Activated CD8-positive, alpha-beta memory T cell treated with anti-CD3 and anti-CD28 coated beads, Interleukin-2, amount 50 U/mL, for 4 hours (primary cell): Measurements from ENCODE around the gene NRAS.

Source experiments
- DNase-seq: peaks from one replicate; pipeline ENCODE4 v3.0.0-alpha.2; 2020

Gene NRAS

DNA sequence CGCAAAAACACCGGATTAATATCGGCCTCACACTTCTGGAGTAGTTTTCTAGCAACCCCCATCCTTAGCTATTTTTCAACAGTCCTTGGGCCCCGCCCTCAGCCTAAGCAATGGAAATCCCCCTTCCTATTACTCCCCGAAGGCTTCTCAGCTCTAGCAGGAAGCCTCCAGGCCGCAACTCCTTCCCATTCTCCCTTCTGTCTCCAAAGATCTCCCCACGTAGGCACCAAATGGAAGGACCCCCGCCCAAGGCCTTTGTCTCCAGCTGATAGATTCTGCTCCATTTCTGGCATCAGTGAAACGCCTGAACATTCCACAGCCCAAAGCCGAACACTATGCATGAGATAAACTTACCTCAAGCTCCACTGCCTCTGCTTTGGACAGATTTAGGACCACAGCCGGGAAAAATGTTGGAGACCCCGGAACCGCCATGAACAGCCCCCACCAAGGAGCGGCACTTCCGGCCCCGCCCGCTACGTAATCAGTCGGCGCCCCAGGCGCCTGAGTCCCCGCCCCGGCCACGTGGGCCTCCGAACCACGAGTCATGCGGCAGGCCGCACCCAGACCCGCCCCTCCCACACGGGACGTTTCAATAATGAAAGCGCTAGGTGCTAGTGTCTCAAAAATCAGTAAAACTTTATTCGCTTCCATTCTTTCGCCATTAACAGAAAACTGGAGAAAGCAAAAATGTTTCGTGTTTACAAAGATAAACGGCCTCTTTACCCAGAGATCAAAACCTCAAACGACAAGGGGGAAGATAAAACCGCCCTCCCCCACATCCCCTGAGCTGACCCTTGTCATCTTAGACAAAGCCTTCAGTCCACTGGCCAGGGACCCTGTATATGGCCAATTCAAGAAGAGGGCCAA lies at the start of gene NRAS:
Gene NRAS, minus strand, starts transcription at position 468 of the 867 bp plus-strand sequence. CDS start 611 bp downstream, outside the sequence.
- peak; percentile 97 for DNase-seq

DNA sequence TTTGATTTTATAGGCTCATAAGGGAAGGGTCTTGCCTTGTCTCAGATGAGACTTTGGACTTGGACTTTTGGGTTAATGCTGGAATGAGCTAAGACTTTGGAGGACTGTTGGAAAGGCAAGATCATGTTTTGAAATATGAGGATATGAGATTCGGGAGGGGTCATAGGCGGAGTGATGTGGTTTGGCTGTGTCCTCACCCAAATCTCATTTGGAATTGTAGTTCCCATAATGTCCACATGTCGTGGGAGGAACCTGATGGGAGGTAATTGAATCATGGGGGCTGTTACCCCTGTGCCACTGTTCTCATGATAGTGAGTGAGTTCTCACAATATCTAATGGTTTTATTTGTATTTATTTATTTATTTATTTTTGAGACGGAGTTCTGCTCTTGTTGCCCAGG lies 48.1 kb upstream of the NRAS start:
- no peak for DNase-seq

DNA sequence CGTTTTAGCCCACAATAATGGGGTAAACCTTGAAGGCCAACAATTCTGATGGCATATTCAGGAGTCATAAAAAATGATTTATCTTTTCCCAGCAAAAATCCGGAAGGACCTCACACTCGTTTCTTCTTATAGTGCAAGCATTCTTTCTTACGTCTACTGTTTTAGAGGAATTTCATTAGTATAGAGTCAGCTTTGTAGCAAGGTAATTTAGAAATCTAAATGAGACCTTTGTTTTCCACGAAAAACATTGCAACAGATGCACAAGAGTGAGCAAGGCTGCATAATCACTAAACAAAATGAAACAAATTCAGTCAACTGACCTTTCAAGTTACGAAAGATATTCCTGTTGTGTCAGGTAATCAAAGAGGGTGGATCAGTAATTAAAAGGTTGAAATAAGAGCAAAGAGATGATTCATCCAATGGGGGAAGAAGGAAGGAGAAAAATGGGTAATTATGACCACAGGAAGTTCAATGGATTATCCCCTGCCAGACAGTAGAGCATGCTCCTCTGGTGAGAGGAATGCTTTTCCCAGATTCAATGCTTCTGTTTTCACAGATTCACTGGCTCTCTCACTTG lies 41.8 kb upstream of the NRAS start:
- DNase-seq: no peak

DNA sequence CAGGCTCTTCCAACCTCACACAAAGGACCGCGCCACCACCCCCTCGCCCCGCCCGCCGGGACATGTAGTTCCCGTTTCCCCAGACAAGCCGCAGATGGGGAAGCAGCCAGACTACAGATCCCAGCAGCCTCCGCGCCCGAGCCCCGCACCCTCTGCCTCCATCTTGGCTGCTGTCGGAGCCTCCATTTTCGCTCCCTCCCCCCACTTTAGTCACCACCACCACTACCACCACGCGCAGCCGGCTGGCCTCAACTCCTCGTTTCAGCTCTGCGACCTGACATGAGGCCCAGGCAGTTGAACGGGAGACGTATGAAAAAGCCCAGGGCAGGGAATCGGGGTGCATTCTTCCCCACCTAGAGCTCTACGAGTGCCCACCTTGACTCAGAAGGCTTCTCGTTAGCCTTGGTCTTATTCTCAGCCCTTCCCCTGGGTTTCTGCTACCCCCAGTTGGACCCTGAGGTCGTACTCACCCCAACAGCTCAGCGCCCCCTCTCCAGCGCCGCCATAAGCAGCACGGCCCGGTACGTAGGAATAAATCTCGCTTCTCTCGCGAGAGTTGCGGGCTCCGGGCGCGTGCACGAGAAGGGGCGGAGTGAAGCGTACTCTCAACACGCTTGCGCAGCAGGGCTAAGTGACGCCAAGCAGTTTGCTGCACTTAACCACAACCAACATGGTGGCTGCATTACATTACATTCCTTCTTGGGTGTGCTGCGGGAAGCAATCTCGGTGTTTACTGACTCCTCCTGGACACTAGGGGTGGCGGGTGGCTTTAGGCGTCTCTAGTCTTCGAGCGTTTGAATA lies 41.1 kb upstream of the NRAS start, which contains the start of gene CSDE1:
Gene CSDE1, minus strand, starts transcription at position 530 of the 801 bp plus-strand sequence. CDS start 18,094 bp downstream, outside the sequence.
- peak; percentile 97 for DNase-seq

DNA sequence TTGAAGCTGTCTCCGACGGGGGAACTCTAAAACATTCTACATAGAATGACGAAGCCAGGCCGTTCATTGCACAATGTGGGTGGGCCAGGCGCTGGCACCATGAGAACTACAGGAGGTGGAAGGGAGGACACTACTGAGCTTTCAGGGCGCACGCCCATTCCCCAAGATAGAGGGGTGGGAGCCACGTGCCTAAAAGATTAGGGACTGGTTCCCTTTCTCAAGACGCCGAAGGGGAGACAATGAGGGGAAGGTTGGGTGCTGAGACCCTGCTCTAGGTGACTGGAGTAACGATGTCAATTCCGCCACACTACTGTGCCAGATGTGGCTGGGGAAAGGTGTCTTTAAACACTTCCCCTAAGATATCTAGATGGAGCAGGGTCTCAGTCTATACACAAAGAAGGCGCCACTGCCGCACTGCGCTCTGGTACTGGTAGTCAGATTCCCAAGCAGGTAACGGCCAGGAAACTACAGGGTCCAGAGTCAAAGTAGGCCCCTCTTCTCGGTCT lies 40.4 kb upstream of the NRAS start:
- DNase-seq: no peak

DNA sequence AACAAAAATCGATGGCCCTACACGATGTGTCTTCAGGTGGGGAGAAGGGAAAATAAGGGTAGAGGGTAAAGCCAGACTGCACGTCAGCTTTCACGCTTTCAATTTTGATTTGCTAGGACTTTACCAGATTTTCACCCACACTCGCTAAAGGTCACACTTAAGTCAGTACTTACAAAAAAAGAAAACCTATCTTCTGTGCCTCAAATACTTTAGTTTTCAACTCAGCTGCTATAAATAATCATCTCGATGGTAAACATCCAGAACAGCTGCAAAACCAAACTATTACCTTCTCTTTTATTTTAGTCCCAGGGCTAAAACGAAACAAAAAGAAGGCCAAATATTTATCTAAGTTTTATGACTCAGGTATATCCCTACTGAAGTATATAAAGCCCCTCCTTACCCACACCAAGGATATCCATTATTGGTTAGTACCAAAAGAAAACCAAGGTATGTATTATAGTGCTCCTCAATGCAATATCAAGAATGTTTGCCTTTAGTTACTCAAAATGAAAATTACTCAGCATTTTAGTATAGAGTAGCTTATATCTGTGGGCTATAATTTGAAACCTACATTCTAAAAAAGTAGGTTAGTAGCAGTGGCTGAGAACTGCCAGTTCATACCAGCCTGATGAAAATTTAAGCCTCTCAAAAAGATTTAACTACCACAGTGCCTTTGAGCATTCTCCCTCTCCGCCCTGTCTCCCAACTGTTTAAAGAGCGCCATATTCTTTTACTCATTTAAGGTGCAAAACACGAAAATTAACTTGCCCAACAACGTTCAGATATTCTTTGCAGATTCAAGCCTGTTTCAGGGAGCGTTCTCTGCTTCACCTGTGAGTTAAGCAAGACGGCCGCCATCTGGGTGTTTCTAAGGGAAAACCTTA lies 39.7 kb upstream of the NRAS start:
- DNase-seq: no peak

DNA sequence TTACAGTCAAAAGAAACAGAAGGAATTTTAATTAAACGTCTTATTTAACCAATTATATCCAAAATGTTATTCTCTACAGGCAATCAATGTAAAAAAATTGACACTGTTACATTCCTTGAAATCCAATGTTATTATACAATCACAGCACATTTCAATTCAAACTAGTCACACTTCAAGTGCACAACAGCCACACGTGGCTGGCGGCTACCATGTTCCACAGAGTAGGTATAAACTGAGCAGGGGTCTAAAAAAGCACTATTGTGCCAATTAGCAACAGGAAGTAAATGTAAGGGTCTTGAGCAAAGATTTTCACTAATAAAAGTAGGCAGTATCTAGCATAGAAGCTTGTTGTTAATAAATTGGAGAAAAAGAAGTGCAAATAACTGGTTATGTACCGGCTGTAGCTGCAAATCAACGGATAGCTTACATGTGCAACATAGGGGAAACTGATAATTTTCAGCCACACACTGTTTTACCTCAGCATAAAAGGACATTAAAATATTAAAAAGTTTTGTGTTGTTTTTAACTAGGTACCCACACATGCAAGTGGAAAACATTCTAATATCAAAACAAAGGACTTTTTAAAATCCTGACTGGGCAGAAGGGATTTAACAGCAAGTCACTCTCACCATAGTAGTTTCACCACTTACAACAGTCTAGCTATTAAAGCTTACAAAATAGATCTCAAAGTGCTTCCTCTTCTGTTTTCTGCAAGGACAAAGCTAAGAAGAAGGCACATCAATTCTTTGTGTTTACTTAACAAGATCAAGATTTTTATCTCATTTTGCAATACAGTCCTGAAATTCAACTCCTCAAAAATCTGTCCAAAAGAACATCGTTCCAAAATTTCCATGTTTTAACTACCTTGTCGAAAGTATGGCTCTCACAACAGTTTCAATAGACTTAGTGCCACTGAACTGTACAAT lies 38.7 kb upstream of the NRAS start:
- DNase-seq: no peak

DNA sequence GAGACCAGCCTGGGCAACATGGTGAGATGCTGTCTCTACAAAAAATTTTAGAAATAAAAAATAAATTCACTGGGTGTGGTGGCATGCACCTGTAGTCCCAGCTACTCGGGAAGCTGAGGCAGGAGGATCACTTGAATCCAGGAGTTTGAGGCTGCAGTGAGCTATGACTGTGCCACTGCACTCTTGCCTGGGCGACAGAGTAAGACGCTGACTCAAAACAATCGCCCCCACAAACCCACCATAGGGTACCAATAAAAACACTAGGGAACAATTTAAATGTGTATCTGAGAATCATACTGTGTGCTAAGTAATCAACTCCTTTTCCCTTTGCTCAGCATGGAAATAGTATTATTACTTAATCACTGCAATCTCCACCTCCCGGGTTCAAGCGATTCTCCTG lies 37.1 kb upstream of the NRAS start:
- DNase-seq: peak; percentile 27

DNA sequence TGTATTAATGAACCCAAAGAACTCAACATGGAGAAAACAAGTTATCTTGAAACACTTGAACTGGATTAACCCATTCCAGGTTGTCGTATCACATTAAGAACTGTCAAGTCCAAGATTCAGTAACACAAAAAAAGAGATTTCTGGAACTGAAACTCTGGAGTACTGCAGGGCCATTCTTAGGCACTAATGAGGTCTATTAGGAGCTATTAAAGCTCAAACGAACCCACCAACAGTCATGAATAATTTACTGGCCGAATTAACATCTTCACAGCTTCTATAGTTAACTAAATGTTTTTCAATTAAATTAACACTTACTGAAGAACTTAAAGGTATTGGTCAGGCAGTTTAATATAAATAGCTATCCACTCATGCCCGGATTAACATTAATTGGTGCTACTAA lies 36.6 kb upstream of the NRAS start:
- DNase-seq: no peak

DNA sequence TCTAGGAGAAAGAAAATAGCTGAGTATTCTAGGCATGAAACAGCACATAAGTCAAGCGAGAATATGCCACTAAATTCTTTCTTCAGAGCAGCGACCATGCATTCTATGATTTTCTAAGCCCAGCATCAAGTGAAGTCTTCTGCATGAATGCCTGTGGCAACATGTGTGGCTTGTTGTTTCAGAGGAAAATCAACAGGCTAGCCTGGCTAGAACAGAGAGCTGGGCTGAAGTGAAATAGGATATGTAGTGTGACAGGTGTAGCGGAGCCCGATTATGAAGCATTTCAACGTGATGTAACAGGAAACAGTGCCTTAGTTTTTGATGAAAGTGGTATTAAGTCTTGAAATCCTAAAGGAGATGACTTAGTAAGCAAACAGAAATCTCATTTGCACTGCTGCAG lies 34.2 kb upstream of the NRAS start:
- DNase-seq: no peak

DNA sequence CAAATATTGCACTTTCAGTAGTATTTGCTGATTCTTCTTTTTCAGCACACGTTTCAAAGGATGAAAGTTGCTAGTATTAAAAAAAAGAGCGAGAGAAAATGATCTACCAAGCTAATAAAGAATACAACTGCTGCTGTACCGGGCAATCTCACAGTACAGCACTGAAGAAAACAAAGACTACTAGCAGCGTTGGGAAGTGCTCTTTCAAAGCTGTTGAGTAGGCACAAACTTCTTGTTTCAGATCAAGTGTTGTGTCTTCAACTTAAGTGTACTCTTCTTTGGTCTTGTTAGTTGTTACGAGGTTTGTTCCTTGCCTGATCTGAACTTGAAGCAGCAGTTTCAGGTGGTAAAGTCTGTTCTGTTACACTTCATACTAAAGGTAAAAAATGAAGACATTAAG lies 33.3 kb upstream of the NRAS start:
- DNase-seq: no peak

DNA sequence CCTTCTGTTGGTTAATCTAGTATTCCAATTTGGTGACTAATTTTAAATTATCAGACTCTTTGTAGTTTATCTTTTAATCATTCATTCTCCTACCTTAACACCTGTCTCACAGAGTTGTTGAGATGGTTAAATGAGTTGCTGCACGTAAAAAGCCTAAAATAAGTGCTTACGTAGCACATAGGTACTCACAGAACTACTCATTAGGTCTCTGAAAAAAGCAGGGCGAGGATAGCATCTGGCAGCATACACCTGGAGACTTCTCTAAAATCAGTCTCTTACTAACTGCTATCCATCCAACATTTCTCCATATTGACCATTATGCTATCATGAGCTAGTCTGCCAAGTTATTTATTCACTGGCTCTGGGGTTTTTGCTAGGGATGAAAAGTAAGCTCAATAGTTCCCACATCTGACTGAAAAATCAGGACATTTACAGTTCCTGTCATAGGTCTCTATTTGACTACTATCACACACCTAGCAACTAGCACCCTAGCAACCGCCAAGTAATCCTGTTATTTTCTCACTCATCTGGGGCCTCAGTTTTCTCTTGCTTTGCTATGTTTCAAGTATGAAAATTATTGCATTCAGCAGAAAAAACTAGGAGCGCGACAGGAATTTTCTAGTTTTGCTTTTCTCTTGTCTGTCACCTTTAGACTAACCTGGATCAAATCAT lies 30.0 kb upstream of the NRAS start:
- DNase-seq: no peak

DNA sequence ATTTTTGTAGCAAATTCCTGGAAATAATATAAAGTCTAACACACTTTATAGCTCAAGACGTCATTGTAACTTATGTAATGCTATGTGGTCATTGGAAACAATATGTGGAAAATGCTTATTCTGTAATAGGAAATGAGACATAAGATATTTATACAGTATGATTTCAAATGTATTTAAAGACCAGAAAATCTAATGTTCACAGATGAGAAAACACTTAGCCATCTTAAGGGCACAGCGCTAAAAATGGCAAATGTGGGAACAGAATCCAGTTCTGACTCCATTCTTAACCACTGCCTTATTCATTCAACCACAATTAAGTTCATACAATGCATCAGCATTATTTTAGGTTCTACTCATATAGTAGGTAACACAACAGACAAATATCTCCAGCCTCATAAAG lies 28.7 kb upstream of the NRAS start:
- DNase-seq: no peak

DNA sequence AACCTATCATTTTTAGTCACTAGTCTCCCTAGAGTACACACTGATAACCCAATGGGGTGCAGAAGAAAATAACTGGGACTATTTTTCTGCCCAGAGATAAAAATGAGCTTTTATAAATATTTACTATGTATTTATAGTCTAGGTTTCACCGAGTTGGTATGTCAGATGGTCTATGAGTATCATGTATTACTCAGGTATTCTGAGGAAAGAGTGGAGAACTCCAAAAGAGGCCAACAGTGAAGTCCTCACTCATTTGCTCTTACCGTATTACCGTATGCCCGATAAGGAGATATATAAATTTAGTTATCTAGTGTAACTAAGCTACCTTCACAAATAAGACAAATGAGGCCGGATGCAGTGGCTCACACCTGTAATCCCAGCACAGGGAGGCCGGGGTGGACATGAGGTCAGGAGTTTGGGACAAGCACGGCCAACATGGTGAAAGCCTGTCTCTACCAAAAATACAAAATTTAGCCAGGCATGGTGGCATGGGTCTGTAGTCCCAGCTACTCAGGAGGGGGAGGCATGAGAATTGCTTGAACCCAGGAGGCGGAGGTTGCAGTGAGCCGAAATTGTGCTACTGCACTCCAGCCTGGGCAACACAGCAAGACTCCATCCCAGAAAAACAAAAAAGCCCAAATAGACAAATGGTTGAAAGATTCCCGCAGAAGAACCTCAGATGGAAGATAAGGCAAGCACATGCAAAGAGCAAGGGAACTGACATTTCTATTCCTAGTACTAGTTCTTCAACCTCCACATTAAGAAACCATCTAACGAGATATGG lies 25.6 kb upstream of the NRAS start:
- DNase-seq: no peak

DNA sequence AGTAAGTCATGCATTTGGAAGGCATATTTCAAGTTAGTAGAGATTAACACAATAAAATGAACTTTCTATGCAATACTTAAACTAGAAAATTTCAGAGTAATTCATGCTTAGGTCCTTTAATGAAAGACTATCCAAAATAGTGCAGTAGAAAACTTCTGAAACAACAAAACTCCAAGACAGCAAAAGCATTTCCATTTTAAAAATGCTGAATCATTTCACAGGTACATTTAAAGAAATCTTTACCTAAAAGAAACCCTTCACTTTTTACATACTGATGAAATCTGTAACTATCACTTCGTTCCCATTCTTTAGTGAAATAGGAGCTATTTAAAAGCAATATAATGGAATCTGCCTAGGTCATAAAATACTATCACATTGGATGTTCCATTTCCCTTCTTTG lies 23.8 kb upstream of the NRAS start:
- DNase-seq: no peak

DNA sequence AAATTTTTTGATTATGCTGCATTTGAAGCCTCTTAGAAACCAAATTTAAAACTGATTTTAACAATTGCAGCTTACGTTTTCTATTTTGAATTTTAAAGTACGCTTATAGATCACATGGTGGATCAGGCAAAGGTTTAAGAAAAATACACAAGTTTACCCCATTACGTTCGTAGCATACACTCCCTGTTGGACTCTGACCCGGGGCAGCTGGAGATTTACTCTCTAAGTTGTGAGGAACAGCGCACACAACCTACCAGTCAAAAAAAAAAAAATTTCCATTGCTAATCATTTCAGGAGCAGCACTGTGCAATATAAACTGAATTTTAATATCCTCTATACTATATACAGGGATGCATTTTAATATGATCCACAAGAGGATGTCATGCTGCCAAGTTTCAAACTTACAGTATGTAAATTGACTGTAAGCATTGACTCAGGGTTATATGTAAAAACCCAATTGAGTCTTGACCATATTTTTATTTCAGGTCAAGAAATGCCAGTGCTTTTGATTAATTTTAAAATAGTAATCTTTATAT lies 20.8 kb upstream of the NRAS start:
- DNase-seq: no peak

DNA sequence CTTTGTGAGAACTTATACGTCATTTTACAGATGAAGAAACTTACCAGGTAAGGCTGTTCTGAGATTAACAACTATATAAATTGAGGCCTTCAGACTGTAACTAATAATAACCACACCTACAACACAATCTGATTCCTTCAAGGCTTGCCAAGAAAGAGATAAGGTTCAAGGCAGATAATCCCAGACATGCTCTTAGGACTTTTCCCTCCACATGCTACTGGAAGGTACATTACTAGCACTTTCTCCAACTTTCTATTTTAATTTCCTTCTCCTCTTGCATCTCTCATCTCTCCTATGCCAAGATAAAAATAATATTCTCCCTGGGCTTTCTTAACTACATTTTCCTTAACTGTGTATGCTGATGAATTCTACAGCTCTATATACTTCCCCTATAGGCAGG lies 18.9 kb upstream of the NRAS start:
- DNase-seq: no peak

DNA sequence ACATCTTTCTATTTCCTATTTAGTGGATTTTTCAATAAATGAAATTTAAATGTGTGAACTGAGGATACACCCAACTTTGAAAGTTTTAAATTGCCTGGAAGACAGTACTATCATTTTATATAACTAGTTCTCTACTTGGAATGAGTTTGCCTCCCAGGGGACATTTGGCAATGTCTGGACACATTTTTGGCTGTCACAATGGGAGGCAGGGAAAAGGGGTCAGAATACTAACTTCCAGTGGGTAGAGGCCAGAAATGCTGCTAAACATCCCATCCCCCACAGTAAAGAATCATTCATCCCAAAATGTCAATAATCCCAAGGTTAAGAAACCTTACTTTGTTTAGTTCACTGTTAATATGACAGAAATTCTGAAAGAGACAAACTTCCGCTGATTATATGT lies 13.2 kb upstream of the NRAS start:
- DNase-seq: no peak

DNA sequence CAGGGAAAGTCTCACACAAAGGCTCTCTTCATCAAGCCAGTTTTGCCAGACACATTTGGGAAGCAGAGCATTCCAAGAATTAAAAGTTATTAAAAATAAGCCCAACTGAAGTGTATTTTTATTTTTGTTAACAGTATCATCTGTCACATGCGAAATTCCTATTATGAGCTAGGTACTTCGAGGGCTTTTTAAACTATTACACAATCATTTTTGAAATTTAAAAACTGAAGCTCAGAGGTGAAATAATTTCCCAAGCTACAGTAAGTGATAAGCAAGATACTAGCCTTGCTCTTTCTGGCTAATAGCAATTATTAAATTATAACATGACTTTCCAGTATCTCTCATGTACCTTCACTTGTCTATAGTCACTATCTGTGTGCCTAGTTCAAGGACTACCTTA lies 12.0 kb upstream of the NRAS start:
- DNase-seq: no peak

DNA sequence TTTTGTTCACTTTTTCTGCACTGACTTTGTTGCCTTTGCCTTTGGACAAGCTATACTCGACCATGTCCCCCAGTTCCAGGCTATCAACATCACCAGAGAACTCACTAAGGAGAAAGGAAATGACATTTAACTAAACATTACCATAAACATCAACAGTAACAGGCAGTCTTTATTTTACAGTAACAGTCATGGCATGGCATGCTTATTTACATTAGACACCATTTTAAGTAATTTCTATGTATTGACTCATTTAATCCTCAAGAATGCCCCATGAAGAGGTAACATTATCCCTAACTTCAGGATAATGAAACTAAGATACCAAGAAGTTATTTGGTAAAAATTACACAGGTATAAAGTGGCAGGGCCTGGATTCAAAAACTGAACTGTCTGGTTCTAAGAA lies 8.7 kb upstream of the NRAS start:
- no peak for DNase-seq
